Aorta (tissue), 4 donors: ENCODE measurements around the gene ADAT1. TPM values are rescaled to one million over a fixed set of nuclear protein-coding genes. Genes with fewer than 3 reads are reported as not detected.

ENCODE experiments used
- polyA plus RNA-seq, 2 donors: library from polyadenylated mRNA; stranded (reverse); fragments of 200-250 nt; gene quantifications; one replicate each; pipeline ENCODE4 v1.2.3, GENCODE V29; 2013
- total RNA-seq, 2 donors: library from RNA; stranded (reverse); fragmentation: NEBNext Ultra II Directional; extraction: Animal tissue kit (Norgen Biotek cat#: 25700); gene quantifications; one replicate each; pipeline ENCODE4 v1.2.1, GENCODE V29; 2021
- donor health status: healthy with polysubstance abuse.
- donor health status: Bipolar disorder and iron deficiency.
- donor health status: DM: no; HTN: no; CAD: no.
- donor health status: DM: yes; HTN: yes; CAD: no.

The ADAT1 gene
- total and polyA plus RNA-seq, 4 donors = 7.5 to 44.0 (median 22.3) TPM

Other genes with a start within 250 kb of the ADAT1 start
- 10 to 100 TPM; 55.9 to 59.1 TPM for gene CFDP1, start 189.8 kb downstream of the ADAT1 start, total RNA-seq
- 100 to 1,000 TPM in 1 of 2 donors, 10 to 100 TPM in 1; 52.8 to 111 TPM for gene CFDP1, start 189.8 kb downstream of the ADAT1 start, polyA plus RNA-seq
- gene TMEM170A, start 158.6 kb downstream of the ADAT1 start, total RNA-seq = 10 to 100 TPM; 20.5 to 21.5 TPM
- gene TMEM170A, start 158.6 kb downstream of the ADAT1 start, polyA plus RNA-seq = 1 to 10 TPM; 4.2 to 5.6 TPM
- gene CHST6, start 127.8 kb downstream of the ADAT1 start, total RNA-seq = 1 to 10 TPM; 2.4 to 6.0 TPM
- gene CHST6, start 127.8 kb downstream of the ADAT1 start, polyA plus RNA-seq = under 1 TPM; 0.49 to 0.88 TPM
- gene CHST5, start 87.2 kb downstream of the ADAT1 start, total RNA-seq = not detected
- 1 to 10 TPM in 1 of 2 donors, under 1 TPM in 1; 0.97 to 1.5 TPM for gene CHST5, start 87.2 kb downstream of the ADAT1 start, polyA plus RNA-seq
- gene TMEM231, start 67.0 kb downstream of the ADAT1 start, total RNA-seq = 10 to 100 TPM in 1 of 2 donors, 1 to 10 TPM in 1; 6.8 to 10.3 TPM
- gene TMEM231, start 67.0 kb downstream of the ADAT1 start, polyA plus RNA-seq = 10 to 100 TPM in 1 of 2 donors, 1 to 10 TPM in 1; 2.3 to 11.0 TPM
- 100 to 1,000 TPM; 106 to 154 TPM for gene GABARAPL2, start 56.9 kb downstream of the ADAT1 start, total RNA-seq
- 100 to 1,000 TPM; 198 to 237 TPM for gene GABARAPL2, start 56.9 kb downstream of the ADAT1 start, polyA plus RNA-seq
- gene KARS1, start 24.4 kb upstream of the ADAT1 start, total RNA-seq = 10 to 100 TPM; 60.4 to 69.8 TPM
- gene KARS1, start 24.4 kb upstream of the ADAT1 start, polyA plus RNA-seq = 10 to 100 TPM; 64.4 to 73.2 TPM
- gene TERF2IP, start 24.5 kb upstream of the ADAT1 start, total RNA-seq = 10 to 100 TPM; 59.5 to 66.3 TPM
- 10 to 100 TPM; 46.5 to 78.3 TPM for gene TERF2IP, start 24.5 kb upstream of the ADAT1 start, polyA plus RNA-seq
- gene CPHXL2, start 53.7 kb upstream of the ADAT1 start, total RNA-seq = not detected
- not detected for gene CPHXL2, start 53.7 kb upstream of the ADAT1 start, polyA plus RNA-seq
- gene DUXB, start 78.2 kb upstream of the ADAT1 start, total RNA-seq = not detected
- gene DUXB, start 78.2 kb upstream of the ADAT1 start, polyA plus RNA-seq = not detected
- not detected for gene CPHXL, start 103.2 kb upstream of the ADAT1 start, total RNA-seq
- gene CPHXL, start 103.2 kb upstream of the ADAT1 start, polyA plus RNA-seq = not detected